ENCODE data around the gene FBF1.

DNA sequence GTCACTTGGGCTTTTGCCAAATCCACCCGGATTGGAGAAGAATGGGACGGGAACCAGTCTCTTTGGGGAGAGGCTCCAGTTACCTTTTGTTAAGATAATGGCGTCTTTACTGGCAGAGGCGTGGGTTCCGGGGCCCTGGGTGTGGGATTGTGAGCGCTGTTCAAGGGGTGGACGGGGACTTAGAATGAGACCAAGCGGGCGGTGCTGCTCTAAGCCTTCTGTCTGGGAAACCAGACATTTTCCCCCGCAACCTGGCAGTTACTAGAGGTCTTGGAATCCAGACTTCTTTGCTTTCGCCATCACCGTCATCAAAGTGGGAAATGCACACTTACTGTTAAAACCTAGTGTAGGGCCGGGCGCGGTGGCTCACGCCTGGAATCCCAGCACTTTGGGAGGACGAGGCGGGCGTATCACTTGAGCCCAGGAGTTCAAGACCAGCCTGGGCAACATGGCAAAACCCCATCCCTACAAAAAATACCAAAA, 38.9 kb upstream of the FBF1 start:
- TF ChIP-seq CTCF (IDR thresholded peaks at IDR 0.05) (no peak), POLR2A (IDR thresholded peaks at IDR 0.05) (no peak)

Data from esophagus squamous epithelium (tissue), 4 donors.